Measurements from ENCODE around the gene PAX5.

PAX5 gene

DNA sequence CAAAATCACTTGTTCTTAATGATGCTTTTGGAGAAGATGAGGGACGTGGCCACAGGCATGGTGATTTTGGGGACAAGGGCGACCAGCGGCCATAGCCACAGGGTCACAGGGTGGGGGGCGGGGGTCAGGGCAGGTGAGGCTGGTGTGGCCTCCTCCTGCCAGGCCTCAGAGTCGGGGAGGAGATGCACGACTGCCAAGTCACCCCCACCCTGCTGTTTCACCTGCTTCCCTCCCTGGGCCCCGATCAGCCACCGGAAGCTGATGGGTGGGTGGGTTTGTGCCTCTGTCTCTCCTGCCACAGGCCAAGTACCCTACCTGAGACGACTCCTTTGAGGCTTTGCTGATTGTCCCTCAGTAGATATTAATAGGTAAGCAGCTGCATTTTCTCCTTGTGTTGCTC lies 199.3 kb downstream of the PAX5 start:
- DNase-seq (ENCODE audit: extremely low read depth, low read depth): no peak
- TF ChIP-seq, protein P1, sequence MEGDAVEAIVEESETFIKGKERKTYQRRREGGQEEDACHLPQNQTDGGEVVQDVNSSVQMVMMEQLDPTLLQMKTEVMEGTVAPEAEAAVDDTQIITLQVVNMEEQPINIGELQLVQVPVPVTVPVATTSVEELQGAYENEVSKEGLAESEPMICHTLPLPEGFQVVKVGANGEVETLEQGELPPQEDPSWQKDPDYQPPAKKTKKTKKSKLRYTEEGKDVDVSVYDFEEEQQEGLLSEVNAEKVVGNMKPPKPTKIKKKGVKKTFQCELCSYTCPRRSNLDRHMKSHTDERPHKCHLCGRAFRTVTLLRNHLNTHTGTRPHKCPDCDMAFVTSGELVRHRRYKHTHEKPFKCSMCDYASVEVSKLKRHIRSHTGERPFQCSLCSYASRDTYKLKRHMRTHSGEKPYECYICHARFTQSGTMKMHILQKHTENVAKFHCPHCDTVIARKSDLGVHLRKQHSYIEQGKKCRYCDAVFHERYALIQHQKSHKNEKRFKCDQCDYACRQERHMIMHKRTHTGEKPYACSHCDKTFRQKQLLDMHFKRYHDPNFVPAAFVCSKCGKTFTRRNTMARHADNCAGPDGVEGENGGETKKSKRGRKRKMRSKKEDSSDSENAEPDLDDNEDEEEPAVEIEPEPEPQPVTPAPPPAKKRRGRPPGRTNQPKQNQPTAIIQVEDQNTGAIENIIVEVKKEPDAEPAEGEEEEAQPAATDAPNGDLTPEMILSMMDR (IDR thresholded peaks at IDR 0.05; ENCODE audit: low read depth, low read length): no peak

- TF ChIP-seq, protein P1 (IDR thresholded peaks at IDR 0.05; ENCODE audit: low read depth, low read length): no peak
- DNase-seq (ENCODE audit: extremely low read depth, low read depth): no peak
Observed at GRCh38 chr9:36833954-36834353, 200.1 kb downstream of the PAX5 start.

- no peak for DNase-seq (ENCODE audit: extremely low read depth, low read depth)
- TF ChIP-seq, protein P1 (IDR thresholded peaks at IDR 0.05; ENCODE audit: low read depth, low read length): no peak
Observed at GRCh38 chr9:36832164-36832795, 201.8 kb downstream of the PAX5 start.

DNA sequence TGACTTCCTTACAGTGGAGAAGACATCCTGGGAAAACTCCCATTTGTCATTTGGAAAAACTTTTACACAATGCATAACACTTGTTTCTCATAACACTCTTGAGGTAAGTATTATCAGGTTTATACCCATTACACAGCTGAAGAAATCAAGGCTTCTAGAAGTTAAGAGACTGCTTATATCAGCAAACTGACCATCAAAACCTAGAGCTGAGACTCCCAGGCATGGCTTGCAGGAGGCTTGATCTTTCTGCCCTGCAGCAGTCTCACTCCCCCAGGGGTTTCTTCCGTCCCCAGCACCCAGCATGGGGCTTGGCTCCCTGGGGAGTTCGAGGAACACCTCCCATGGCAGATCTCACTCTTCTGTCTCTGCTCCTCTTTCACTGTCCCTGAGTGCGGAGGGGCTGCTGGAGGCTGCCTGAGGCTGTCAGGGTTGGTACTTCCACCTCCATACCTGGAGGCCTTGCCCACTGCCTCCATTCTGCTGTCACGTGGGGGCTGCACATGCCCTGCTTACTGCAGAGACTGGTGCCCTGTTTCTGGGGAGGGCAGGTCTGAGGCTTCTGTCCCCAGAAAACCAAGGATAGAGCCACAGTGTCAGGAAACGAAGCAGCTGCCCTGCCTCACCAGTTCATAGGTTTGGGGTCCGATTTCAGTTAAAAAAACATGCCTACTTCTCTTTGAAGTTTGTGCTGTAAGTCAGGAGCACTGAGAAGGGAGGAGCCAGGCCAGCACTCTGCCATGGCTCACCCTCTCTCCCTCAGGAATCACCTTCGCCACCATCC lies 202.5 kb downstream of the PAX5 start:
- TF ChIP-seq, protein P1 (IDR thresholded peaks at IDR 0.05; ENCODE audit: low read depth, low read length): no peak
- no peak for DNase-seq (ENCODE audit: extremely low read depth, low read depth)

GRCh38 chr9:36828611-36829013 lies 205.5 kb downstream of the PAX5 start:
- TF ChIP-seq, protein P1 (IDR thresholded peaks at IDR 0.05; ENCODE audit: low read depth, low read length): no peak
- no peak for DNase-seq (ENCODE audit: extremely low read depth, low read depth)

- TF ChIP-seq, protein P1 (IDR thresholded peaks at IDR 0.05; ENCODE audit: low read depth, low read length): no peak
- no peak for DNase-seq (ENCODE audit: extremely low read depth, low read depth)
Observed at GRCh38 chr9:36827593-36827992, 206.5 kb downstream of the PAX5 start.

GRCh38 chr9:36826581-36826980 lies 207.5 kb downstream of the PAX5 start:
- TF ChIP-seq, protein P1 (IDR thresholded peaks at IDR 0.05; ENCODE audit: low read depth, low read length): no peak
- no peak for DNase-seq (ENCODE audit: extremely low read depth, low read depth)

All from AG09319 (cell line).